Measurements from ENCODE around the gene ANKRD53. TPM values are rescaled to one million over a fixed set of nuclear protein-coding genes. Genes with fewer than 3 reads are reported as not detected.

ANKRD53 gene
- total RNA-seq, 1 experiment from 2014 or later, result not detected

GRCh38 chr2:70979180-70979488 lies 704 bp downstream of the ANKRD53 start:
- peaks cover 16% of the 10 kb centered on the region for H3K27me3 Mint-ChIP-seq (ENCODE audit: unreplicated experiment)
- no TSS peak for BruUV-seq (replicated peaks)
- H3K27ac Mint-ChIP-seq (ENCODE audit: unreplicated experiment), result no peak overlapping the region
- TF ChIP-seq CTCF (IDR thresholded peaks at IDR 0.05; ENCODE audit: unreplicated experiment), result no peak
- no peak overlapping the region for H3K4me3 Mint-ChIP-seq (ENCODE audit: low read depth, unreplicated experiment)
- intact Hi-C loops (cut with micrococcal nuclease; ENCODE audit: unreplicated experiment), result no loop called here
- DNase-seq, result no peak
- CTCF ChIA-PET, result no interaction called here
- H3K4me1 Mint-ChIP-seq (ENCODE audit: low read depth, unreplicated experiment), result peaks cover 26% of the 10 kb centered on the region
- no peaks in the 10 kb centered on the region for H3K9me3 Mint-ChIP-seq (ENCODE audit: low read depth, unreplicated experiment)
- H3K36me3 Mint-ChIP-seq (ENCODE audit: insufficient read depth, unreplicated experiment), result peaks cover 18% of the 10 kb centered on the region

GRCh38 chr2:70979626-70980025 lies 1.2 kb downstream of the ANKRD53 start:
- BruUV-seq (replicated peaks), result no TSS peak
- DNase-seq, result no peak
- no peak for TF ChIP-seq CTCF (IDR thresholded peaks at IDR 0.05; ENCODE audit: unreplicated experiment)
- CTCF ChIA-PET, result no interaction called here
- Mint-ChIP-seq H3K27ac (ENCODE audit: unreplicated experiment) (no peak overlapping the region), H3K27me3 (ENCODE audit: unreplicated experiment) (peaks cover 11% of the 10 kb centered on the region), H3K4me3 (ENCODE audit: low read depth, unreplicated experiment) (no peak overlapping the region), H3K4me1 (ENCODE audit: low read depth, unreplicated experiment) (peaks cover 26% of the 10 kb centered on the region), H3K9me3 (ENCODE audit: low read depth, unreplicated experiment) (no peaks in the 10 kb centered on the region), H3K36me3 (ENCODE audit: insufficient read depth, unreplicated experiment) (peaks cover 18% of the 10 kb centered on the region)
- intact Hi-C loops (cut with micrococcal nuclease; ENCODE audit: unreplicated experiment), result no loop called here

- Mint-ChIP-seq H3K27me3 (ENCODE audit: unreplicated experiment) (no peaks in the 10 kb centered on the region), H3K27ac (ENCODE audit: unreplicated experiment) (no peak overlapping the region), H3K4me1 (ENCODE audit: low read depth, unreplicated experiment) (peaks cover 15% of the 10 kb centered on the region), H3K9me3 (ENCODE audit: low read depth, unreplicated experiment) (no peaks in the 10 kb centered on the region), H3K36me3 (ENCODE audit: insufficient read depth, unreplicated experiment) (peaks cover 17% of the 10 kb centered on the region), H3K4me3 (ENCODE audit: low read depth, unreplicated experiment) (no peak overlapping the region)
- TF ChIP-seq CTCF (IDR thresholded peaks at IDR 0.05; ENCODE audit: unreplicated experiment), result no peak
- CTCF ChIA-PET, result interaction anchor here (0.5 to 1.1 kb wide), 2 partner anchors 13 to 887 kb away, joined by 3 read pairs; no protein-coding TSS in a partner anchor
- intact Hi-C loops (cut with micrococcal nuclease; ENCODE audit: unreplicated experiment), result no loop called here
- no TSS peak for BruUV-seq (replicated peaks)
- no peak for DNase-seq
These were observed 3.0 kb downstream of the ANKRD53 start for GRCh38 chr2:70981421-70981820.

- Mint-ChIP-seq H3K36me3 (ENCODE audit: insufficient read depth, unreplicated experiment) (peaks cover 17% of the 10 kb centered on the region), H3K9me3 (ENCODE audit: low read depth, unreplicated experiment) (no peaks in the 10 kb centered on the region), H3K27me3 (ENCODE audit: unreplicated experiment) (no peaks in the 10 kb centered on the region), H3K4me3 (ENCODE audit: low read depth, unreplicated experiment) (no peak overlapping the region), H3K4me1 (ENCODE audit: low read depth, unreplicated experiment) (peaks cover 9% of the 10 kb centered on the region), H3K27ac (ENCODE audit: unreplicated experiment) (no peak overlapping the region)
- no peak for TF ChIP-seq CTCF (IDR thresholded peaks at IDR 0.05; ENCODE audit: unreplicated experiment)
- no peak for DNase-seq
- CTCF ChIA-PET, result interaction anchor here (1.1 kb wide), 1 partner anchor 12 kb away, joined by 3 read pairs; no protein-coding TSS in a partner anchor
- BruUV-seq (replicated peaks), result no TSS peak
- intact Hi-C loops (cut with micrococcal nuclease; ENCODE audit: unreplicated experiment), result no loop called here
These were observed 3.7 kb downstream of the ANKRD53 start for GRCh38 chr2:70981866-70982810.

Measured in Calu3 (cell line).